DLD1 (cell line): ENCODE measurements around the gene APIP.
"Not testable (repeated sequence)": the region's sequence is repeated elsewhere in the genome, so short reads cannot be mapped to it uniquely, and the experiment has no call there.

ENCODE experiments used
- in situ Hi-C: cut with HindIII; loops from 2 replicates; pipeline ENCODE4 v1.10.0; 2017; ENCODE audit warnings: low sequenced_read_pairs

APIP gene

GRCh38 chr11:34926101-34926830 is 10.1 kb upstream of the APIP start:
- in situ Hi-C loops, result no loop called here

GRCh38 chr11:34924714-34925113 is 8.5 kb upstream of the APIP start:
- in situ Hi-C loops, result no loop called here

- in situ Hi-C loops, result no loop called here
Measured at GRCh38 chr11:34921156-34921555, 5.0 kb upstream of the APIP start.

GRCh38 chr11:34916843-34917770 is 928 bp upstream of the APIP start:
- in situ Hi-C loops, result no loop called here

GRCh38 chr11:34915136-34916014 is 804 bp downstream of the APIP start:
- in situ Hi-C loops, result no loop called here

DNA sequence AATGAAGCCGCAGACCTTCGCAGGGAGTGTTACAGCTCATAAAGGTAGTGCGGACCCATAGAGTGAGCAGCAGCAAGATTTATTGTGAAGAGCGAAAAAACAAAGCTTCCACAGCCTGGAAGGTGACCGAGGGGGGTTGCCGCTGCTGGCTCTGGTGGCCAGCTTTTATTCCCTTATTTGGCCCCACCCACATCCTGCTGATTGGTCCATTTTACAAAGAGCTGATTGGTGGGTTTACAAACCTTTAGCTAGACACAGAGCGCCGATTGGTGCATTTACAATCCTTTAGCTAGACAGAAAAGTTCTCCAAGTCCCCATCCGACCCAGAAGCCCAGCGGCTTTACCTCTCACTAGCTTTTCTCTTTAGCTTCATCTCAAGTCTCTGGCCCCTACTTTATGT is 2.6 kb downstream of the APIP start:
- in situ Hi-C loops, result not testable (repeated sequence)

GRCh38 chr11:34911676-34912075 is 4.5 kb downstream of the APIP start:
- in situ Hi-C loops, result no loop called here

DNA sequence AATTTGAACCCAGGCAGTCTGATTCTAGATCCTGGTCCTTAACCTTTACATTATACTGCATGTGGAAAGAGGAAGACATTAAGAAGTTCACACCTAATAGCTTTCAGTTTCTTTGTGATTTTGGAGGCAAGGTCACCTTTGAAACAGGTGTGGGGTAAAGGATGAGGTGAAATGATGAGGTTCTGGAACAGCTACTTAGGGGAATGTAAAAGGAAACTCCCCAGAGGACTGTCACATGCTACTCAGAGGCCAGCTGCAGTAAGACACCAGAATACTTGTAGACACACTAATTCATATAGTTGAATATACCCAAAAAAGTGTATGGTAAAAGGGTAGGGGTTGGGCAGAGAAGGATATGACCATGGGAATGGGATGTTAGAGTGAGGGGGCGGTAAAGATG is 5.4 kb downstream of the APIP start:
- in situ Hi-C loops, result no loop called here

GRCh38 chr11:34909955-34910354 is 6.2 kb downstream of the APIP start:
- in situ Hi-C loops, result no loop called here

DNA sequence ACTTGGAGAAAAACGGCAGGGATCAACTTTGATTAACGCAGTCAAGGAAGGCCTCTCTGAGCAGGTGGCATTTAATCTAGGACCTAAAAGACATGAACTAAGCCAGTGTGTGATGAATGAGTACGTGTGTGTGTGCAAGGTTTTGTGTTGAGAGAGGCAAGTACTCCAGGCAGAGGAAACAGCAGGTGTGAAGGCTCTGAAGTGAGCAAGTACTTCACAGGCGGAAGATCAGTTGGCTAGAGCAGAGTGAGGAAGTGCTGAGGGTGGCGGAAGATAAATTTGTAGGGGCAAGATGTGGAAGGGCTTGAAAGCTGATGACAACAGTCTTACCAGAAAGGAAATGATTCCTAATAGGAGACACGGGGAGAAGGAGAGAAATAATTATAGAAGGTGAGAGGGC is 6.8 kb downstream of the APIP start:
- in situ Hi-C loops, result no loop called here

- in situ Hi-C loops, result no loop called here
Measured at GRCh38 chr11:34907934-34908593, 8.1 kb downstream of the APIP start.

GRCh38 chr11:34905666-34906065 is 10.5 kb downstream of the APIP start:
- in situ Hi-C loops, result no loop called here

DNA sequence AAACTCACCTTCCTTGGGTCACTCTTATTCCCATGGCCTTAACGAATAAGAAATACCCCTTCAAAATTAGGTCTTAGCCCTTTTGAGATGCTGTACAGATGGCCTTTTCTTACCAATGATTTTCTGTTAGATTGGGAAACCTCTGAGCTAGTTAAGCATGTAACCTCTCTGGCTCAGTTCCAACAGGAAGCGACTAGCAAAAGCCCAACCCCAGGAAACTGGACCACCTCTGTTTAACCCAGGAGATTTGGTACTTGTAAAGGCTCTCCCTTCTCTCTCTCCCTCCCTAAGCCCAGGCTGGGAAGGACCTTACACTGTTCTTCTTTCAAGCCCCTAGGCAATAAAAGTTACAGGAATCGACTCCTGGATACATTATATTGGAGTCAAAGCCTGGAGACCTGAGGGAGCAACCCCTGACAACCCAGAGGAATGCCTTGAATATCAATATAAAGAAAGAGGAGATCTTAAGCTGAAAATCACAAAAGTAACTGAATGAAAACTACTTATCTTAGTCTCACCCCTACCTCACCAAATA is 11.7 kb downstream of the APIP start:
- in situ Hi-C loops, result loop anchor here (5.0 kb wide), 1 partner anchor 317 kb away; no protein-coding TSS in a partner anchor

DNA sequence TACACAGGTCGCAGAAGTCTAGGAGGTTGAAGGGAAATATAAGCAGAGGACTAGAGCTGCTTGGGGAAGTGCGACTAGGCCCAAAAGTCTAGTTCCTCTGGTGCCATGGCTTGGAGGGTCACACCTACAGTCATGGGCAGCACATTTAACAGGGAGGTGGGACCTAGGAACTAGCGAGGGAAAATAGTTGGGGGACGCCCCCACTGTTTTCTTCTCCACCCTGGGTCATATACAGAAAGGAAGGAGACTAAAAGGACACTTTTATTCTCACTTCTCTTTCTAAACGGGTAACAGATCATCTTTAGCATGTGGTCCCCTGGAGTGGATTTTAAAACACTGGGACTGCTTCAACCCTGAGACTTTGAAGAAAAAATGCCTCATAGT is 16.6 kb downstream of the APIP start:
- in situ Hi-C loops, result loop anchor here (5.0 kb wide), 1 partner anchor 312 kb away; no protein-coding TSS in a partner anchor

GRCh38 chr11:34898474-34898873 is 17.7 kb downstream of the APIP start:
- in situ Hi-C loops, result no loop called here

DNA sequence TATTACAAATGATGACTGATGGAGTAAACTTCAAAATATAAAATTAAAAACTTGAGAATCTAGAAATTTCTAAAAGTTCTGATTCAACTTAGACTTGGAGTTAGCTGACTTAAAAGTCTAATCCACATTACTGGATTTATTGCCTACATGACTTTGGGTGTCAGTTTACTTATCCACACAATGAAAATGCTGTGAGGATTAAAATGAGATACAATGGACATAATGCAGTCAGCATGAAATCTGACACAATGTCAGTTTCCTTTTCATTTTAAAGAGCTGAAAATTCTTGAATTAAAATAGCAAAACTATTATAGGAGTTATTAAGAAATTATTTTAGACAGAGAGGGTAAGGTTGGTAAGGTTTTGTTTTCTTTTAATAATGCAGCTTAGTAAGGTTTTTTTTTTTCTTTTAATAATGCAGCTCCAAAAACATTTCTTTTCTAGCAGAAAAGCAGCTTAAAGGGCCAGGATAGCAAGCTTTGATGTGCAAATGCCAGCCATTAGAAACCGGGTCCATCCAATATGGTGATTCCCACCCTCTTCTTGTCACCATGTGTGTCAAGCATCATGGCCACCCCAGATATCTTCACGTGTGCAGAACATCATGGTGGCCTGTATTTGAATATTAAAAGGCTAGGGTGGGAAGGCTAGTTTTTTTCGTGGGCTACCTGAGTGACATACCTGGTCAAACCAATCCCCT is 18.9 kb downstream of the APIP start:
- in situ Hi-C loops, result no loop called here

DNA sequence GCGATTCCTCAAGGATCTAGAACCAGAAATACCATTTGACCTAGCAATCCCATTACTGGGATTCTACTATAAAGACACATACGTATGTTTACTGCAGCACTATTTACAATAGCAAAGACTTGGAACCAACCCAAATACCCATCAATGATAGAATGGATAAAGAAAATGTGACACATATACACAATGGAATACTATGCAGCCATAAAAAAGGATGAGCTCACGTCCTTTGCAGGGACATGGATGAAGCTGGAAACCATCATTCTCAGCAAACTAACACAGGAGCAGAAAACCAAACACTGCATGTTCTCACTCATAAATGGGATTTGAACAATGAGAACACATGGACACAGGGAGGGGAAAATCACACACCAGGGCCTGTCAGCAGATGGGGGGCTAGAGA is 20.0 kb downstream of the APIP start:
- in situ Hi-C loops, result not testable (repeated sequence)

- in situ Hi-C loops, result no loop called here
Measured at GRCh38 chr11:34893416-34893815, 22.8 kb downstream of the APIP start.

DNA sequence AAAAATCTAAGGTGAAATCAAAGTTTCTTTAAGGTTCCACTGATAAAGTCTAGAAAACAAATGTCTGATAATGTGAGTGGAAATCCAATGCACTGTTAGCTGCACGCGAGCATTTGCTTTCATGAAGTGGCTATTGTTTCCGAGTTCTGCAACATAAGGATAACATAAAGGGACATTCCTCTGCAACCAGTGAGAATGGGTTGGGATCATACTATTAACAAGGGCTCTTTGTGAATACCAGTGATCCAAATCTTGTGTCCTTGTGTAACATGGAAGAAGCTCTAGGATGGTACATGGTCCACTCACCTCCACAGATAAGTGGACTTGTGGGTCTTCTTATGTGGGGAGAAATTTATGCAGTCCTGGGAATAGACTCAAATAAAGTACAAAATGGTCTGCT is 24.6 kb downstream of the APIP start:
- in situ Hi-C loops, result no loop called here

- in situ Hi-C loops, result no loop called here
Measured at GRCh38 chr11:34890812-34891211, 25.4 kb downstream of the APIP start.
